GM23338 (cell line): Measurements from ENCODE around the gene STING1. TPM values are rescaled to one million over a fixed set of nuclear protein-coding genes. Genes with fewer than 3 reads are reported as not detected.

ENCODE experiments used
- ATAC-seq: fragments of 200-7000 bp; cut with Tn5 transposase; 3 replicates; pipeline ENCODE4 v1.9.1; 2020
- DNase-seq: peaks from one replicate; pipeline ENCODE4 v3.0.0-alpha.2; 2015; ENCODE audit warnings: low spot score
- H2AFZ ChIP-seq: fragments of 200-600 bp; sonication (generic); 2 replicates; pipeline ENCODE4 v1.8.0; 2016; ENCODE audit warnings: antibody characterized with exemption, mild to moderate bottlenecking, moderate library complexity
- H3F3A ChIP-seq: fragments of 200-600 bp; sonication (generic); replicated peaks from 2 replicates; pipeline ENCODE4 v1.8.0; 2017; ENCODE audit warnings: antibody characterized with exemption, mixed run types, low read depth
- H3K27ac ChIP-seq: fragments of 200-600 bp; sonication (generic); 2 replicates; pipeline ENCODE4 v1.6.1; 2016; ENCODE audit warnings: low read depth
- H3K27me3 ChIP-seq: fragments of 200-600 bp; sonication (generic); 2 replicates; pipeline ENCODE4 v1.8.0; 2016; ENCODE audit warnings: mild to moderate bottlenecking, mixed run types, moderate library complexity; ENCODE audit not compliant: insufficient read depth
- H3K36me3 ChIP-seq: fragments of 200-600 bp; sonication (generic); 2 replicates; pipeline ENCODE4 v1.8.0; 2016; ENCODE audit warnings: mild to moderate bottlenecking; ENCODE audit not compliant: insufficient read depth
- H3K4me1 ChIP-seq: fragments of 200-600 bp; sonication (generic); 2 replicates; pipeline ENCODE4 v1.8.0; 2016; ENCODE audit warnings: mild to moderate bottlenecking, moderate library complexity; ENCODE audit not compliant: insufficient read depth
- H3K4me2 ChIP-seq: fragments of 200-600 bp; sonication (generic); 2 replicates; pipeline ENCODE4 v1.7.1; 2017; ENCODE audit warnings: mixed run types
- H3K4me3 ChIP-seq: fragments of 200-600 bp; sonication (generic); 2 replicates; pipeline ENCODE4 v1.6.1; 2016; ENCODE audit warnings: mixed run types
- H3K79me2 ChIP-seq: fragments of 200-600 bp; sonication (generic); replicated peaks from 2 replicates; pipeline ENCODE4 v1.8.0; 2017; ENCODE audit warnings: mild to moderate bottlenecking; ENCODE audit not compliant: insufficient read depth
- H3K9me2 ChIP-seq: fragments of 200-600 bp; sonication (generic); 2 replicates; pipeline ENCODE4 v1.8.0; 2017; ENCODE audit not compliant: insufficient read depth
- H4K20me1 ChIP-seq: fragments of 200-600 bp; sonication (generic); replicated peaks from 2 replicates; pipeline ENCODE4 v1.8.0; 2017; ENCODE audit warnings: mild to moderate bottlenecking; ENCODE audit not compliant: insufficient read depth
- H3K27ac Mint-ChIP-seq: 2 replicates; pipeline ENCODE4 v1.8.0; 2020; ENCODE audit warnings: inconsistent platforms, mild to moderate bottlenecking, moderate library complexity, mixed read lengths
- H3K27me3 Mint-ChIP-seq: 3 replicates; pipeline ENCODE4 v1.8.0; 2022; ENCODE audit warnings: low read depth, mild to moderate bottlenecking, moderate library complexity, mixed read lengths, inconsistent platforms; ENCODE audit not compliant: insufficient read depth, poor library complexity
- H3K36me3 Mint-ChIP-seq: 3 replicates; pipeline ENCODE4 v1.8.0; 2021; ENCODE audit warnings: low read depth, mild to moderate bottlenecking, inconsistent platforms, moderate library complexity, mixed read lengths
- H3K4me1 Mint-ChIP-seq: 3 replicates; pipeline ENCODE4 v1.8.0; 2020; ENCODE audit warnings: mild to moderate bottlenecking, inconsistent platforms, mixed read lengths
- H3K4me3 Mint-ChIP-seq: 3 replicates; pipeline ENCODE4 v1.8.0; 2021; ENCODE audit warnings: moderate library complexity, mild to moderate bottlenecking, inconsistent platforms, mixed read lengths
- H3K9me3 Mint-ChIP-seq: 3 replicates; pipeline ENCODE4 v1.8.0; 2020; ENCODE audit warnings: moderate library complexity, mild to moderate bottlenecking, inconsistent platforms, mixed read lengths
- ETS1 ChIP-seq: IDR thresholded peaks from 2 replicates; pipeline ENCODE4 v1.6.1; 2016; ENCODE audit warnings: antibody characterized with exemption
- EZH2 ChIP-seq: fragments of 200-600 bp; sonication (generic); IDR thresholded peaks from one replicate; pipeline ENCODE4 v1.8.0; 2017; ENCODE audit warnings: antibody characterized with exemption, mild to moderate bottlenecking, low read depth; ENCODE audit not compliant: unreplicated experiment
- POLR2AphosphoS5 ChIP-seq: IDR thresholded peaks from 2 replicates; pipeline ENCODE4 v1.6.1; 2016; ENCODE audit warnings: antibody characterized with exemption, low read depth
- STAT1 ChIP-seq: IDR thresholded peaks from one replicate; pipeline ENCODE4 v1.6.1; 2016; ENCODE audit warnings: antibody characterized with exemption; ENCODE audit not compliant: unreplicated experiment
- ZNF331 ChIP-seq: fragments of 250-450 bp; sonication (Bioruptor Pico); IDR thresholded peaks from 2 replicates; pipeline ENCODE4 v1.5.0; 2020; ENCODE audit warnings: low read depth, mild to moderate bottlenecking, moderate library complexity
- ZNF462 ChIP-seq: fragments of 250-450 bp; sonication (Bioruptor Pico); IDR thresholded peaks from 2 replicates; pipeline ENCODE4 v1.5.0; 2020; ENCODE audit warnings: mild to moderate bottlenecking, moderate library complexity
- polyA plus RNA-seq: library from polyadenylated mRNA; unstranded; fragments of >200 nt; fragmentation: Nextera tagmentation; extraction: Ambion mirVana; gene quantifications from 2 replicates; pipeline ENCODE4 v1.2.1, GENCODE V29; 2016
- total RNA-seq: library from RNA; depleted of rRNA; stranded (reverse); fragments of >200 nt; shearing (Covaris generic); gene quantifications from 2 replicates; pipeline ENCODE4 v1.2.3, GENCODE V29; 2014

STING1 gene
- total and polyA plus RNA-seq, 2 experiments from 2014 or later: 0.66 TPM; not detected in 1

- TF ChIP-seq ZNF462 (CRISPR knock-in tag) (no peak), ETS1 (no peak), EZH2 (no peak), POLR2AphosphoS5 (no peak), ZNF331 (CRISPR knock-in tag) (no peak), STAT1 (no peak)
Measured at GRCh38 chr5:139524940-139525585, 42.5 kb upstream of the STING1 start (continued).

- ATAC-seq: peak; percentile 31
- peak overlapping the region; percentile 22 for H3K27ac Mint-ChIP-seq
Measured at GRCh38 chr5:139524446-139524845, 41.9 kb upstream of the STING1 start.

More at GRCh38 chr5:139524446-139524845, 41.9 kb upstream of the STING1 start:
- Histone ChIP-seq H3K27ac (peak overlapping the region; percentile 26; the same call in 1 of the 2 replicates), H3K79me2 (no peaks in the 10 kb centered on the region), H3K27me3 (no peaks in the 10 kb centered on the region; the same call in 1 of the 2 replicates), H3K36me3 (no peaks in the 10 kb centered on the region), H3K9me2 (no peaks in the 10 kb centered on the region), H2AFZ (no peak overlapping the region), H3K4me2 (peak overlapping the region; percentile 71), H3K4me1 (peaks cover 72% of the 10 kb centered on the region), H4K20me1 (no peaks in the 10 kb centered on the region), H3F3A (peaks cover 17% of the 10 kb centered on the region), H3K4me3 (peak overlapping the region; percentile 10)
- H3K9me3 Mint-ChIP-seq: peaks cover 15% of the 10 kb centered on the region; the same call in 2 of the 3 replicates
- H3K4me3 Mint-ChIP-seq: peak overlapping the region; percentile 51; the same call in 2 of the 3 replicates
- DNase-seq: no peak
- TF ChIP-seq ZNF331 (CRISPR knock-in tag): no peak
- H3K27me3 Mint-ChIP-seq: peaks cover 15% of the 10 kb centered on the region
- peaks cover 9% of the 10 kb centered on the region; the same call in 1 of the 3 replicates for H3K36me3 Mint-ChIP-seq
- peaks cover 64% of the 10 kb centered on the region for H3K4me1 Mint-ChIP-seq
